Stimulated activated CD4-positive, alpha-beta T cell treated with anti-CD3 and anti-CD28 coated beads, Interleukin-1b, Interleukin-23, amount 100 ng/mL, for 24 hours (primary cell): ENCODE results near the gene RRP12.
A peak's percentile ranks its signal among the peaks of the same experiment; 100 is the strongest.

Experiments
- DNase-seq, 4 experiments: peaks; one replicate each; pipeline ENCODE4 v3.0.0-alpha.2; 2020; ENCODE audit warnings: low read depth in 4 of 4, low spot score in 1 of 4

The RRP12 gene

GRCh38 chr10:97319671-97320479, 81.3 kb downstream of the RRP12 start:
- peak in 2 of 4 experiments; percentile 32 to 49 for DNase-seq

DNA sequence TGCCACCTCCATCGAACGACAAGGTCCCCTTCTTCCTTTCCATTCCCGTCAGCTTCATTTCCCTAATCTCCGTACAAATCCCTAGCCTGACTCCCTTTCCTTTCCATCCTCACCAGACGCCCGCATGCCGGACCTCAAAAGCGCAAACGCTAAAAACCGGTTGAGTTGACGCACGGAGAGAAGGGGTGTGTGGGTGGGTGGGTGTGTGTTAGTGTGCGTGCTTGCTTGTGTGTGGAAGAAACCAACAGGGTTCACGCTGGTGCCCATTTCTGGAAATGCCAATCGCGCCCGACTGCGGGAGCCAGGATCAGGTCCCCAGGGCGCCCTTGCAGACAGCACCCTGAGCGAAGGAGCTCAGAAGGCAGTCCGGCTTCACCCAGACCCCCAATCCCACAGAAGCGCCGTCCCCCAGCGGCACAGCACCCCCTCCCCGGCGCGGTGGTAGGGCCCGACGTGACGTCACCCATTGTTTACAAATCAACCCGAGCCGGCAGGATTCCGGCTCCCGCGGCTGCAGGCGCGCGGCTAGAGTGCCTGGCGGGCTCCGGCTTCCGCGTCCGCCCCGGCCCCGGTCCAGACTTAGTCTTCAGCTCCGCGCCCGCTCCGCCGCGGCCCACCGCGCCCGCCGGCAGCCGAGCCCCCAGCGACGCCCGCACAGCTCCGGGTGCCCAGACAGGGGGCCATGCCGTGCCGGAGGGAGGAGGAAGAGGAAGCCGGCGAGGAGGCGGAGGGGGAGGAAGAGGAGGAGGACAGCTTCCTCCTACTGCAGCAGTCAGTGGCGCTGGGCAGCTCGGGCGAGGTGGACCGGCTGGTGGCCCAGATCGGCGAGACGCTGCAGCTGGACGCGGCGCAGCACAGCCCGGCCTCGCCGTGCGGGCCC, 82.1 kb downstream of the RRP12 start, which contains the start of gene FRAT1:
Gene FRAT1 (plus strand): TSS at position 500 of the 880 bp plus-strand sequence. CDS start 183 bp downstream, at position 683.
- DNase-seq = peak; percentile 73 to 85 (median 80)

GRCh38 chr10:97314671-97315070, 86.5 kb downstream of the RRP12 start:
- no peak for DNase-seq

DNA sequence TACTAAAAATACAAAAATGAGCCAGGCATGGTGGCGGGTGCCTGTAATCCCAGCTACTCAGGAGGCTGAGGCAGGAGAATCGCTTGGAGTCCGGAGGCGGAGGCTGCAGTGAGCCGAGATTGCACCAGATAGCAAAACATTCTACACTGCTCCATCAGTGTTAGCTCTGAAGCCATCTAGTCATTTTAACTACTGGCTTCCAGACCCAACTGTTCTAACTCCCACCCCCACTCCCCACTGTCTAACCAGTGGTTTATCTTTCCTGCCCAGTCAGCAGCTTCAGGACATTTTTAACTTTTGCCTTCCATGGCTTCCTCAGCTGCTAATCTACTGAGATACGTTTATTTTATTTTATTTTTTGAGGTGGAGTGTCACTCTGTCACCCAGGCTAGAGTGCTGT, 88.2 kb downstream of the RRP12 start:
- no peak for DNase-seq

DNA sequence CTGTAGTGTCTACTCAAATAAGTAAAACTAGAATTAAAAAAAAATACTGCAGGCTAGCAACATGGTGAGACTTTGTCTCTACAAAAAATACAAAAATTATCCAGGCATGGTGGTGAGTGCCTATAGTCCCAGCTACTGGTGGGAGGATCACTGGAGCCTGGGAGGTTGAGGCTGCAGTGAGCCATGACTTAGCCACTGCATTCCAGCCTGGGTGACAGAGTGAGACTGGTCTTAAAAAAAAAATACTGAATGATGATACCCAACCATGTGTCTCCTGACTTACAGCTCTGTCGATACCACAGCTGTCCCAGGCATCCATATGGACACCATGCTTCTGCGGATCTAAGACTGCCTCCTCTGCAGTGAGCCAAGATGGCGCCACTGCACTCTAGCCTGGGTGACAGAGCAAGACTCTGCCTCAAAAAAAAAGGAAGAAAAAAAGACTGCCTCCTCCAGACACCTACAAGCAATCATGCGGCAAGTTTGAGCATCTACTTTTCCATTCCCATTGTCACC, 90.0 kb downstream of the RRP12 start:
- DNase-seq = no peak

- DNase-seq = no peak
These were observed 93.0 kb downstream of the RRP12 start for GRCh38 chr10:97307866-97308780.

- DNase-seq = no peak
These were observed 93.7 kb downstream of the RRP12 start for GRCh38 chr10:97307441-97307840.
